ENCODE data around the gene PLD6.
A peak's percentile ranks its signal among the peaks of the same experiment; 100 is the strongest.
"Not testable (repeated sequence)": the region's sequence is repeated elsewhere in the genome, so short reads cannot be mapped to it uniquely, and the experiment has no call there.

Gene PLD6

DNA sequence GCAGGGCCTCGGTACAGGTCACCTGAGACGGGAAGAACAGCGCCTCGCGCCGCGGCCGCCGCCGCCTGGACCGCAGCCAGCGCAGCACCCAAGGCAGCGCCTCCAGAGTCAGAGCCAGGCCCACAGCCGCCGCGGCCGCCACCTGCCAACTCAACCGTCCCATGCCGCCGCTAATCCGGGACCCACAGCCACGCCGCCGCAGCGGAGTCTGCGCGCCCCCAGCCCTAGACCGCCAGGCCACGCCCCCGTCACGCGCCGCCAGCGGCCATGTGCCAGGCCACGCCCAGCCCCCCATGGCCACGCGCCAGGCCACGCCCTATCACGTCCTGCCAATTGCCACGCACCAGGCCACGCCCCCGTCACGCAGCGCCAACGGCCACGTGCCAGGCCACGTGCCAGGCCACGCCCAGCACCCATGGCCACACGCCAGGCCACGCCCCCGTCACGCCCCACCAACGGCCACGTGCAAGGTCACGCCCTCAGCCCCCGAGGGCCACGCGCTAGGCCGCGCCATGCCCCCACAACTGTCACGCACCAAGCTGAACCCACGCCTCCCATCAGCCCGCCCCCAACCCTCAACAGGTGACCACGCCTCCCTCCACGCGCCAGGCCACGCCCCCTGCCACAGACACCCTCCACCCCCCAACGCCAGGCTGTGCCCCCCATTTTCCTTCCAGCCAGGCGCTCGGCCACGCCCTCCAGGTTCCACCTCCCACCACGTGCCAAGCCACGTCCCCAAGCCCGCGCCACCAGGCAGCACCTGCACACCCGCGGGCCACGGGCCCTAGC, at the start of gene PLD6:
Gene PLD6 (minus strand): TSS at position 210 of the 789 bp plus-strand sequence. CDS start 47 bp downstream, at position 163.
- no peak for FAIRE-seq

DNA sequence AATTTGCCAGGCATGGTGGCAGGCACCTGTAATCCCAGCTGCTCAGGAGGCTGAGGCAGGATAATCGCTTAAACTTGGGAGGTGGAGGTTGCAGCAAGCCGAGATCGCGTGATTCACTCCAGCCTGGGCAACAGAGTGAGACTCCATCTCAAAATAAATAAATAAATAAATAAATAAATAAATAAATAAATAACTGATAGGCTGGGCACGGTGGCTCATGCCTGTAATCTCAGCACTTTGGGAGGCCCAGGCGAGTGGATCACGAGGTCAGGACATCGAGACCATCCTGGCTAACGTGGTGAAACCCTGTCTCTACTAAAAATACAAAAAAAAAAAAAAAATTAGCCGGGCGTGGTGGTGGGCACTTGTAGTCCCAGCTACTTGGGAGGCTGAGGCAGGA, 49.6 kb upstream of the PLD6 start:
- FAIRE-seq, result not testable (repeated sequence)

GRCh38 chr17:17254036-17254435, 47.9 kb upstream of the PLD6 start:
- FAIRE-seq, result no peak

GRCh38 chr17:17253406-17253805, 47.3 kb upstream of the PLD6 start:
- no peak for FAIRE-seq

DNA sequence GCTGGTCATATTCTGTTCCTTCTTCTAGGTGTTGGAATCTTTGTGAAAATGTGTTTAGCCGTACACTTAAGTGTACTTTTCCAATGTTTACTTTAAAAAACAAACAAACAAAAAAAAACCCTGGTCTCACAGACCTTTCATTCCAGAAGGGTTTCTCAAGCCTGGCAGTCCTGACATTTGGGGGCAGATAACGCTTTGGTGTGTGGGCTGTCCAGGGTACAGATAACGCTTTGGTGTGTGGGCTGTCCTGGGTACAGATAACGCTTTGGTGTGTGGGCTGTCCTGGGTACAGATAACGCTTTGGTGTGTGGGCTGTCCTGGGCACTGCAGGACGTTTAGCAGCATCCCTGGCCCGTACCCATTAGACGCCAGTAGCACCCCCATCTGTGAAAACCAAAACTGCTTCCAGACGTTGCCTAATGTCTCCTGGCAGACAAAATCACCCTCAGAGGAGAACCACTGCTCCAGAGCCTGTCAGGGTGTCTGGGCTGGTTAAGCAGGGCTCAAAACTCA, 46.1 kb upstream of the PLD6 start:
- no peak for FAIRE-seq

- FAIRE-seq, result no peak
These were observed 40.7 kb upstream of the PLD6 start for GRCh38 chr17:17246879-17247278.

GRCh38 chr17:17243163-17243562, 37.0 kb upstream of the PLD6 start:
- no peak for FAIRE-seq

- no peak for FAIRE-seq
These were observed 36.1 kb upstream of the PLD6 start for GRCh38 chr17:17242246-17242645.

GRCh38 chr17:17241656-17242055, 35.5 kb upstream of the PLD6 start:
- no peak for FAIRE-seq

DNA sequence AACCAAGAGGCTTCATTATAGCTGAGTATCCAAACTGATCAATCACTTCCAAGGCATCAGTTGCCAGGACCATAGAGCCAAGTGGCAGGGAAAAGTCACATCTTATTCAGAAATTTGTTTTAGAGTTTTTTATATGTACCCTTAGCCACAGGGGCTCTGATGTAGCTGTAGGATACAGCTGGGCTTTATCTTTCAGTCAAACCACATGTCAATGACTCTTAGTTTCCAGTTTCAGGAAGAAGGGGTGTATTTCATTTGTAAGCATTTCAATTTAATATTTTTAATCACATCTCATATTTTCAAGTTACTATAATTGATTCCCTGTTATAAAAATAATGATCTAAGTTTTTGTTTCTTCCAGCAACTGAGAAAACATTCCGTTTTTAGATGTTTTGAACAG, 33.7 kb upstream of the PLD6 start:
- no peak for FAIRE-seq

DNA sequence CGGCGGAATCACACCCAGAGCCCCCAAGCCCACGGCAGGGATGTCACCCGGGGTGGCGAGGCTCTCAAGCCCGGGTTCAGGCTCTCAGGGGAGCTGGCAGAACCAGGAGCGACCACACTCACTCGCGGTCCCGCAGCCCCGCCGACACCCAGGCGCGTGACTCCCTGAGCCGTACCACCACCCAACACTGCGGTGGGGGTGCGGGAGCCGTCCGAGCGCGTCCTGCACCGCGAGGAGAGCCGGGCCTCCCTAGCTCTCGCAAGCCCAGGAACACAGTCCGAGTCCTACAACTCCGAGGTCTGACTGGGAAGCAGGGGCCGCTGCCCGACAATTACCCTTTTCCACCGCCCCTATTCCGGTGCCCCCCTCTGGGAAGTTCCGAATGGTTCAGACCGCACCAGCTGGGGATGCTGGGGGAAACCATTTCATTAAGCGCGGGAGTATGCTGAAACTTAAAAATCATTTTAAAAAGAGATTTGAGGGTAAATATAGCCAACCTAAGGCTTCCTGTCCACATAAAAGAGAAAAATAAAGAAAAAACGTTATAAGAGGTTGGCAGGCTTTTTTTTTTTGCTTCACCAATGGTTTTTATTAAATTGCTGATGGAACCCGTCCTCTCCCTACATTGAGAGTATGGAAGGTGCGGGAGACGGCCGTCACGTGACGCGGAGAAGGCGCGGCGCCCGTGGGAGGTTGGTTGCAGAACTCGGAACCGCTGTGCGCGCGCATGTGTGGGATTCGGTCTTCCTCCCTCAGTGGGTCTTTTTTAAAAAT, 31.1 kb upstream of the PLD6 start, which contains the start of gene FLCN:
Gene FLCN (minus strand): TSS at position 143 of the 774 bp plus-strand sequence. CDS start 9,031 bp downstream, outside the sequence.
- peak; percentile 82 for FAIRE-seq

DNA sequence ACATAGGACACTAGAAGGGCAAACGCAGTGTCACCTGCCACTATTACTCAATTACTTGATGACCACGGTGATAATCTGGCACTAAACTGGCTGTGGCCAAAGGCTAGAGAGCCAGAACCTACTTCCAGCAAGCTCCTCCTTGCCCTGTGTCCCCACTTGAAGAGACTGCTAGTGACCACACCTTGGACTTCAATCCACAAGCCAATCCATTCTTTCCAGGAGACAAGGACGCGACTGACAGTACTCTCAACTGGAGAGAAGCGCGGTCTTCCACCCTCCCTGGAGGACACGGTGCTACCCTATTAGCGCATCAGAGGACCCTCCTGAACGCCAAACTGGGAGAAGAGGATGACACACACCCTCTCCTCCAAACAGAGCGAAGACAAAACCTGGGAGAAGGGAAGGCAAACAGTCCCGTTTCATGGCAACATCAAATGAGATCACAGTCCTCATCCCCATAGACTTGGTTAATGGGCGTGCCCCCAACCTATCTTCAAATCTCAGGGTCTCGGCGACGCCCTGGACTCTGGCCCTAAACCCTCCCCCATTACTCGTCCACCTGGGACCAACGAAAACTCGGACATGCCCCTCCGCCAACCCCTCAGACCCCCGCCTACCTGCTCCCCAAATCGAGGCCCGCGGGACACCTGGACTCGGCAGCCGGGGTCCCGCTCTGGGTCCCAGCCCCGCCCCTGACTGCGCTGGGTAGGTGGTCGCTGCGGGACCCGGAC, 30.3 kb upstream of the PLD6 start:
- no peak for FAIRE-seq

GRCh38 chr17:17235212-17236174, 29.4 kb upstream of the PLD6 start:
- no peak for FAIRE-seq

DNA sequence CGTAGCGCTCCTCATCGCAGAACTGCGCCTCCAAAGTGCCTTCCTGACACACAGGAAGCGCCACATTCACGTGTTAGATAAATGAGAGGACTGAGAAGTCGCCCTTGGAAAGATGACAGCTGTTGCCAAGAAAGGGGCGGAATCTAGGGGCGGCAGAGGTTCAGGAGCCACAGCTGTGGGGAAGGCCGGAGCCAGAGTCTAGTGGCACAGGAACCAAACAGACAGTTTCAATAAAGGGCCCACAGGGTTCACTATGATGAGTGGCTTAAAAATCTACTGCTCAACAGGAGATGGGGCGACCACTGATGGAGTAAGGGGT, 26.1 kb upstream of the PLD6 start:
- FAIRE-seq, result no peak

- FAIRE-seq, result no peak
These were observed 25.6 kb upstream of the PLD6 start for GRCh38 chr17:17231621-17232302.

DNA sequence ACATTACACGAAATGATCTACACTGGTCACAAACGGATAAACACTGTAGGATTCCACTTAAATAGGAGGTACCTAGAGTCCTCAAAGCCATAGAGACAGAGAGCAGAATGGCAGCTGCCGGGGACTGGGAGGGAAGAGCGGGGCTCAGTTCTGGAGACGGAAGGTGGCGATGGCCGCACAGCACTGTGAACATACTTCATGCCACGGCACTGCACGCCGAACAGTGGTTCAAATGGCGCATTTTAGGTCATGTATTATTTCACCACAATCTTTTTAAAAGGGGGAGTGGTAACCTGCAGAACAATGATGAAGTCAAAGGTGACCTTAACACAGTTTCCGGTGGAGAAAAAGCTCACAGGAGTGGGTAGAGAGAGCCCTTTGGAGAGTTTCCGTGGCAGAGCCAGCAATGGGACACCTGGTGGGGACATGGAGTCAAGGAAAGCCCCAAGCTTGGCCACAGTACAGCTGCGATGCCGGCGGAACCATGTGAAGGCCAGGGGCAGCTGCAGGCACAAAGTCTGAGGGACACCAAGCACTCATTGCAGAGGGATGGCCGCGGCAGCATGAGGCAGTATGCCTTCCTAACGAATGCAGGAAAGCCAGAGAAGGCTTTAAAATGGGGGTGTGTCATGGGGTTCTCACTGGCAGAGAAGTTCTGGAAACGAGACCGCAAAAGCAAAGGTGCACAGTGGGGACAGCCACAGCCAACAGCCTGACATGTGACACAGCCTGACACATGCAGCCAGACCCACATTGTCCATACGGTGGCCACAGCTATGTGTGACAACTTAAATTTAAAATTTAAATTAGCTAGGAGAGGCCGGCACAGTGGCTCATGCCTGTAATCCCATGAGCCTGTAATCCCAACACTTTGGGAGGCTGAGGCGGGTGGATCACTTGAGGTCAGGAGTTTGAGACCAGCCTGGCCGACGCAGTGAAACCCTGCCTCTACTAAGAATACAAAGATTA, 23.6 kb upstream of the PLD6 start:
- FAIRE-seq, result no peak

GRCh38 chr17:17228521-17229279, 22.6 kb upstream of the PLD6 start:
- FAIRE-seq, result no peak

DNA sequence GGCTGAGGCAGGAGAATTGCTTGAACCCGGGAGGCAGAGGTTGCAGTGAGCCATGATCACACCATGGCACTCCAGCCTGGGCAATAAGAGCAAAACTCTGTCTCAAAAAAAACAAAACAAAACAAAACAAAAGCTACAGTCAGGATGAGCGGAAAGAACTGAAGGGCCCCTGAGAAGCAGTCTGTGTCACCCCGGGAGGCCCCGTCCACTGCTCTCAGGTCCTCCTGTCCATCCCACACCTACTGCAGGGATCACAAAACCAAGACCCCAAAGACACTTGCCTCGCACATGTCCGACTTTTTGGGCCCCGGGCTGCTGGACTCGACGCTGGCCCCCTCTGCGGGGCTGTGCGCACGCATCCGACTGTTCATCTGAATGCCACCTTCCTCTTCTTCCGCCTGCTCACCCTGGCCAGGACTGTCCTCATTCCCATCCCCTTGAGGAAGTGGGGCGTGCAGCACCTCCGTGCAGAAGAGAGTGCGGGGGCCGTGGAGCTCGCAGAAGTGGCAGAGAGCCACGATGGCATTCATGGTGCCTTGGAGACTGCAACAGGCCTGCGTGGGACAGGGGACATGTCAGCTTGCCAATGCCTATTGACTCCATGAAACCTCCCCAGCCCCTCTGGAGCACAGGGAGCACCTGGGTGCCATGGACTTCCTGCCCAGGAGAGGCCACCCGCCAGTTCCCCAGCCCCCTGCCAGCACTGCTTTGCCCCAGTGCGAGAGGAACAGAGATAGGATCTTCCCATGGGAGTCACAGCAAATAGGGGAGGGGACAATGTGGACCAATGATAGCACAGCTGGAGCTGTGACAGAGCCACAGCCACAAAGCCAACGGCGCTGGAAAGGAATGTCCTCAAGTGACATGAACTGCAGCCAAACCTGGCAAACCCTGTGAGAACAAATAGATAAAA, 21.7 kb upstream of the PLD6 start:
- FAIRE-seq, result no peak
